Ovary (tissue), 9 donors: ENCODE data around the gene GNG4. TPM values are rescaled to one million over a fixed set of nuclear protein-coding genes. Genes with fewer than 3 reads are reported as not detected.

ENCODE experiments used
- DNase-seq, 5 donors: peaks; one replicate each; pipeline ENCODE4 v3.0.0-alpha.2; 2019 to 2020
- H3K27ac ChIP-seq, 2 donors: fragments of 200-600 bp; one replicate each; pipeline versions ENCODE4 v1.5.1 to v1.8.0; 2019 to 2022
- H3K27me3 ChIP-seq: fragments of 200-600 bp; one replicate; pipeline ENCODE4 v1.8.0; 2022
- H3K36me3 ChIP-seq: fragments of 200-600 bp; sonication (generic); one replicate; pipeline ENCODE4 v1.5.1; 2019
- H3K4me1 ChIP-seq: one replicate; pipeline ENCODE4 v1.8.1; 2013; ENCODE audit warnings: mild to moderate bottlenecking, moderate library complexity; ENCODE audit not compliant: insufficient read depth
- H3K4me3 ChIP-seq: fragments of 200-600 bp; sonication (generic); one replicate; pipeline ENCODE4 v1.5.1; 2017
- H3K9me3 ChIP-seq, 2 donors: fragments of 200-600 bp in 1 of 2; sonication (generic) in 1 of 2; one replicate each; pipeline versions ENCODE4 v1.5.1 to v1.8.1; 2013 to 2019; ENCODE audit warnings: mild to moderate bottlenecking in 1 of 2, moderate library complexity in 1 of 2
- EP300 ChIP-seq: sonication (generic); formaldehyde crosslinking; IDR thresholded peaks from one replicate; pipeline ENCODE4 v1.6.1; 2017; ENCODE audit warnings: antibody characterized with exemption
- POLR2A ChIP-seq: fragments of 450-650 bp; IDR thresholded peaks from one replicate; pipeline ENCODE4 v1.6.1; 2017; ENCODE audit warnings: antibody characterized with exemption, mild to moderate bottlenecking, moderate library complexity
- WGBS, 3 donors: extraction: QIAGEN DNeasy Blood & Tissue Kit in 1 of 3; methylation state at CpG; one replicate each; pipeline versions ENCODE4 v1.1.5 to v1.1.7; 2013 to 2017; 5-methylcytosine and 5-hydroxymethylcytosine counted together
- intact Hi-C, 4 donors: fragments of 100-400 bp; cut with DNase I; formaldehyde crosslinking; loops; one replicate each; pipeline versions ENCODE4 v1.11.0 to v1.15.1; 2022 to 2023
- polyA plus RNA-seq, 2 donors: library from polyadenylated mRNA; stranded (reverse); fragments of 200-250 nt in 1 of 2; fragments of 350-450 nt in 1 of 2; fragmentation: Illumina TruSeq in 1 of 2; extraction: RNeasy Lipid Tissue Mini Kit (QIAGEN cat#74804) in 1 of 2; gene quantifications; one replicate each; pipeline ENCODE4 v1.2.3, GENCODE V29; 2013 to 2014
- total RNA-seq, 7 donors: library from RNA; depleted of rRNA in 2 of 7; stranded (reverse); fragments of >200 nt in 2 of 7; fragmentation: NEBNext Ultra II Directional in 3 of 7; extraction: Animal tissue kit (Norgen Biotek cat#: 25700) in 3 of 7; gene quantifications; one replicate each; pipeline versions ENCODE4 v1.1.0 to v1.2.4, GENCODE V29; 2016 to 2023
- TF ChIP-seq, protein P1 (sequence below), 3 donors: fragments of 450-650 bp in 2 of 3; fragments of 200-600 bp in 1 of 3; IDR thresholded peaks; one replicate each; pipeline versions ENCODE4 v1.5.1 to v1.8.0; 2016 to 2022; ENCODE audit warnings: antibody characterized with exemption in 3 of 3, mild to moderate bottlenecking in 1 of 3
- donor health status: DM: no; HTN: no; CAD: no; lungs with moderate emphysema.
- donor health status: DM: no; HTN: no; CAD: no.
- donor health status: Bipolar disorder and iron deficiency.
- donor health status: DM: yes; HTN: yes; CAD: no.
- donor health status: DM: no; HTN: no; CAD: no.
- donor health status: DM: yes; HTN: yes; CAD: no.

GNG4 gene
- total and polyA plus RNA-seq, 9 donors = 14.2 to 62.4 (median 32.1) TPM

- H3K27me3 ChIP-seq = no peaks in the 10 kb centered on the region
- intact Hi-C loops = no loop called here
- H3K4me3 ChIP-seq = no peak overlapping the region
- no peaks in the 10 kb centered on the region for H3K9me3 ChIP-seq
- no peak for TF ChIP-seq EP300
- TF ChIP-seq POLR2A = no peak
- TF ChIP-seq, protein P1, sequence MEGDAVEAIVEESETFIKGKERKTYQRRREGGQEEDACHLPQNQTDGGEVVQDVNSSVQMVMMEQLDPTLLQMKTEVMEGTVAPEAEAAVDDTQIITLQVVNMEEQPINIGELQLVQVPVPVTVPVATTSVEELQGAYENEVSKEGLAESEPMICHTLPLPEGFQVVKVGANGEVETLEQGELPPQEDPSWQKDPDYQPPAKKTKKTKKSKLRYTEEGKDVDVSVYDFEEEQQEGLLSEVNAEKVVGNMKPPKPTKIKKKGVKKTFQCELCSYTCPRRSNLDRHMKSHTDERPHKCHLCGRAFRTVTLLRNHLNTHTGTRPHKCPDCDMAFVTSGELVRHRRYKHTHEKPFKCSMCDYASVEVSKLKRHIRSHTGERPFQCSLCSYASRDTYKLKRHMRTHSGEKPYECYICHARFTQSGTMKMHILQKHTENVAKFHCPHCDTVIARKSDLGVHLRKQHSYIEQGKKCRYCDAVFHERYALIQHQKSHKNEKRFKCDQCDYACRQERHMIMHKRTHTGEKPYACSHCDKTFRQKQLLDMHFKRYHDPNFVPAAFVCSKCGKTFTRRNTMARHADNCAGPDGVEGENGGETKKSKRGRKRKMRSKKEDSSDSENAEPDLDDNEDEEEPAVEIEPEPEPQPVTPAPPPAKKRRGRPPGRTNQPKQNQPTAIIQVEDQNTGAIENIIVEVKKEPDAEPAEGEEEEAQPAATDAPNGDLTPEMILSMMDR (IDR thresholded peaks at IDR 0.05) = no peak
- WGBS, 3 donors = 75 to 83% (median 82%) methylated on average over 5 of the region's 5 CpGs
- DNase-seq = no peak
- no peak overlapping the region for H3K27ac ChIP-seq
- no peaks in the 10 kb centered on the region for H3K36me3 ChIP-seq
- H3K4me1 ChIP-seq = peaks cover 11% of the 10 kb centered on the region
Measured at GRCh38 chr1:235586413-235586812, 63.2 kb downstream of the GNG4 start.

DNA sequence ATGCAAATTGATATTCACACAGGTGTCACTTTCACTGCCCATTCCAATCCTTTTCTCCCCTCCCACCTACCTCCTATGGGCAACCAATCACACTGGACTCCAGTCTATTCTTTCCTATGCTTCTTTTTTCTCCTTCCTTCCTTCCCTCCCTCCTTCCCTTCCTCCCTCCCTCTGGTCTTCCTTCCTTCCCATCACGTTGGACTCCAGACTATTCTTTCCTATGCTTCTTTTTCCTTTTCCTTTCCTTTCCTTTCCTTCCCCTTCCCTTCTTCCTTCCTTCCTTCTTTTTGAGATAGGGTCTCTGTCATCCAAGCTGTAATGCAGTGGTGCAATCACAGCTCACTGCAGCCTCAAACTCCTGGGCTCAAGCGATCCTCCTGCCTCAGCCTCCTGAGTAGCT is 64.6 kb downstream of the GNG4 start:
- Histone ChIP-seq H3K36me3 (no peaks in the 10 kb centered on the region), H3K9me3 (no peaks in the 10 kb centered on the region), H3K27me3 (no peaks in the 10 kb centered on the region), H3K4me3 (no peak overlapping the region), H3K27ac (no peak overlapping the region), H3K4me1 (peaks cover 11% of the 10 kb centered on the region)
- TF ChIP-seq, protein P1 (IDR thresholded peaks at IDR 0.05) = no peak
- TF ChIP-seq POLR2A = no peak
- no peak for TF ChIP-seq EP300
- DNase-seq = no peak
- 70 to 76% (median 75%) methylated on average over 2 of the region's 2 CpGs for WGBS, 3 donors
- intact Hi-C loops = no loop called here

GRCh38 chr1:235583511-235584001 is 66.0 kb downstream of the GNG4 start:
- Histone ChIP-seq H3K4me3 (no peak overlapping the region), H3K36me3 (no peaks in the 10 kb centered on the region), H3K27me3 (no peaks in the 10 kb centered on the region), H3K27ac (no peak overlapping the region), H3K4me1 (peaks cover 11% of the 10 kb centered on the region), H3K9me3 (no peaks in the 10 kb centered on the region)
- peak; percentile 34 to 62 (median 50) for DNase-seq
- TF ChIP-seq EP300 (no peak), POLR2A (no peak)
- TF ChIP-seq, protein P1 (IDR thresholded peaks at IDR 0.05) = no peak
- 11 to 32% (median 12%) methylated on average over 4 of the region's 4 CpGs for WGBS, 3 donors
- intact Hi-C loops = no loop called here

DNA sequence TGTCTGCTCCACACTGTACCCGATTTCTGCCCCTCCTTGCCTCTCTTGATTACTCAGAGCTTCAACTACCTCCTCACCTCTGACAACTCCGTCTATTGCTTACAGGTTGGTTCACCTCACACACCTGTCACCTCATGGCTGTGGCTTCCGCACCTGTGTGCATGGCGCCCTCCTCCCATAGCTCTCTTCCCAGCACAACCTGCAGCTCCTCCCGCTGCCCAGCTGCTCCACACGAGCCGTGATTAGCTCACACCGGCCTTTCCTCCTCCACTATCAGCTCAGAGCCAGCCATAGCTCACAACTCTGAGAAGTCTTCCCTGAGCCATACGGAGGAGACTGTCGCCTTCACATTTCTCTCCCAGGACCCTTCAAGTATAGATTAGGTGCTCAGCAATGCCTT is 67.5 kb downstream of the GNG4 start:
- WGBS, 3 donors = 84 to 90% (median 88%) methylated on average over 10 of the region's 10 CpGs
- Histone ChIP-seq H3K4me3 (no peak overlapping the region), H3K27me3 (no peaks in the 10 kb centered on the region), H3K36me3 (no peaks in the 10 kb centered on the region), H3K4me1 (peaks cover 11% of the 10 kb centered on the region), H3K27ac (no peak overlapping the region), H3K9me3 (no peaks in the 10 kb centered on the region)
- TF ChIP-seq EP300 (no peak), POLR2A (no peak)
- TF ChIP-seq, protein P1 (IDR thresholded peaks at IDR 0.05) = no peak
- no peak for DNase-seq
- intact Hi-C loops = no loop called here
